Measurements from ENCODE around the gene ZNF593. TPM values are rescaled to one million over a fixed set of nuclear protein-coding genes. Genes with fewer than 3 reads are reported as not detected.
A peak's percentile ranks its signal among the peaks of the same experiment; 100 is the strongest.

The ZNF593 gene
- total and polyA plus RNA-seq, 2 of the 13 experiments (the other 11 are each of a cell fraction or from before 2014, with no cell fraction given): 37.3 to 55.8 TPM

- TF ChIP-seq ZNF280B (CRISPR knock-in tag; IDR thresholded peaks at IDR 0.05; ENCODE audit: borderline replicate concordance) (peak; percentile 83; the same call in 1 of the 2 replicates), ZNF430 (CRISPR knock-in tag; IDR thresholded peaks at IDR 0.05) (peak; percentile 85), U2AF2 (IDR thresholded peaks at IDR 0.05; ENCODE audit: low read depth, low read length) (no peak), ZNF589 (CRISPR knock-in tag; conservative IDR thresholded peaks at IDR 0.05) (peak; percentile 93), POLR2G (IDR thresholded peaks at IDR 0.05; ENCODE audit: low read depth, low read length) (peak; percentile 84), ZNF414 (CRISPR knock-in tag; IDR thresholded peaks at IDR 0.05) (peak; percentile 94; the same call in 1 of the 2 replicates), HNRNPUL1 (IDR thresholded peaks at IDR 0.05; ENCODE audit: low read depth, low read length) (no peak; the same call in 1 of the 2 replicates), ZFP62 (CRISPR knock-in tag; IDR thresholded peaks at IDR 0.05) (peak; percentile 72; the same call in 1 of the 2 replicates), ZNF225 (CRISPR knock-in tag; IDR thresholded peaks at IDR 0.05) (peak; percentile 91), ATF2 (CRISPR knock-in tag; IDR thresholded peaks at IDR 0.05) (peak; percentile 99), PHF20 (CRISPR knock-in tag; IDR thresholded peaks at IDR 0.05) (peak; percentile 90), HNF1A (IDR thresholded peaks at IDR 0.05; ENCODE audit: low read depth) (no peak), HNF1A (CRISPR knock-in tag; IDR thresholded peaks at IDR 0.05; ENCODE audit: borderline replicate concordance) (peak; percentile 78; the same call in 1 of the 2 replicates), SRSF9 (IDR thresholded peaks at IDR 0.05; ENCODE audit: borderline replicate concordance, insufficient read depth, low read depth, low read length, poor library complexity, severe bottlenecking) (no peak), HMG20B (CRISPR knock-in tag; conservative IDR thresholded peaks at IDR 0.05) (0 out of 2 replicates have a peak, but pooled peaks have one; percentile 25), YEATS2 (CRISPR knock-in tag; IDR thresholded peaks at IDR 0.05; ENCODE audit: borderline replicate concordance) (peak; percentile 89), KLF11 (CRISPR knock-in tag; IDR thresholded peaks at IDR 0.05) (peak; percentile 72; the same call in 1 of the 2 replicates), ZMYM2 (CRISPR knock-in tag; IDR thresholded peaks at IDR 0.05) (peak; percentile 67), TFAP4 (IDR thresholded peaks at IDR 0.05; ENCODE audit: borderline replicate concordance, low read depth) (peak; percentile 21; the same call in 1 of the 2 replicates), KMT2A (CRISPR knock-in tag; IDR thresholded peaks at IDR 0.05) (peak; percentile 74; the same call in 1 of the 2 replicates)
Measured at GRCh38 chr1:26169669-26170471, at the start of gene ZNF593 (continued).
